HepG2 (cell line): ENCODE data around the gene HEPACAM2. TPM values are rescaled to one million over a fixed set of nuclear protein-coding genes. Genes with fewer than 3 reads are reported as not detected.

Source experiments
- ATAC-seq: fragments of 200-7000 bp; cut with Tn5 transposase; 3 replicates; pipeline ENCODE4 v1.9.1; 2020; ENCODE audit warnings: mild to moderate bottlenecking, moderate library complexity
- BruUV-seq: library from RNA; stranded (reverse); fragments of 400-500 nt; replicated peaks from 2 replicates; lab custom pipeline; 2021; lab: Mats Ljungman, UMichigan
- CTCF ChIA-PET: fragments of 300-600 bp; formaldehyde crosslinking; extraction: SDS; loops from one replicate; lab custom pipeline; 2021; ENCODE audit warnings: low total read pairs, inconsistent platforms, low intra/inter-chr PET ratio; lab: Yijun Ruan, JAX
- POLR2A ChIA-PET: fragments of 350-600 bp; sonication (Branson Sonifier 250); formaldehyde crosslinking; loops from one replicate; lab custom pipeline; 2020; ENCODE audit warnings: antibody characterized with exemption, inconsistent platforms; lab: Yijun Ruan, JAX
- DNase-seq: peaks from one replicate; pipeline ENCODE4 v3.0.0-alpha.2; 2015; ENCODE audit warnings: low spot score
- FAIRE-seq: peaks from 3 replicates; lab custom pipeline; 2011; peaks lifted over from hg19 to GRCh38; lab: Jason Lieb, UNC
- H2AFZ ChIP-seq: one replicate; pipeline ENCODE4 v1.6.1; 2011; ENCODE audit warnings: low read length, inconsistent platforms
- H3K27ac ChIP-seq: fragments of 300-600 bp; 3 replicates; pipeline ENCODE4 v1.8.0; 2011; ENCODE audit warnings: mixed run types, mild to moderate bottlenecking, mixed read lengths, low read length, inconsistent platforms; ENCODE audit not compliant: insufficient read depth; ENCODE audit errors: extremely low read length
- H3K27me3 ChIP-seq, 2 experiments: fragments of 200-600 bp in 1 of 2; 2 replicates in 1 of 2; 3 replicates in 1 of 2; pipeline versions ENCODE4 v1.6.0 to v1.8.0; 2011; ENCODE audit warnings: low read length in 2 of 2, mild to moderate bottlenecking in 2 of 2, moderate library complexity in 2 of 2, inconsistent platforms in 1 of 2; ENCODE audit not compliant: insufficient read depth in 2 of 2, control insufficient read depth in 1 of 2
- H3K36me3 ChIP-seq, 2 experiments: fragments of 200-600 bp in 1 of 2; replicated peaks in 1 of 2; 2 replicates in 1 of 2; 3 replicates in 1 of 2; pipeline versions ENCODE4 v1.5.1 to v1.8.0; 2011; ENCODE audit warnings: low read length in 2 of 2, inconsistent platforms in 1 of 2; ENCODE audit not compliant: insufficient read depth in 2 of 2, control insufficient read depth in 1 of 2
- H3K4me1 ChIP-seq: 2 replicates; pipeline ENCODE4 v1.5.1; 2012; ENCODE audit warnings: low read length, inconsistent platforms; ENCODE audit not compliant: insufficient read depth
- H3K4me2 ChIP-seq: 2 replicates; pipeline ENCODE4 v1.6.0; 2011; ENCODE audit warnings: low read depth, low read length, inconsistent platforms
- H3K4me3 ChIP-seq, 3 experiments: fragments of 200-600 bp in 1 of 3; sonication (generic), shearing (Covaris generic) in 1 of 3; replicated peaks in 1 of 3; 2 replicates each; pipeline ENCODE4 v1.5.1; 2011 to 2016; ENCODE audit warnings: low read length in 3 of 3, inconsistent platforms in 2 of 3, low read depth in 2 of 3, mild to moderate bottlenecking in 2 of 3, control low read depth in 1 of 3, mixed read lengths in 1 of 3; ENCODE audit not compliant: insufficient read depth in 1 of 3
- H3K79me2 ChIP-seq: one replicate; pipeline ENCODE4 v1.6.1; 2011; ENCODE audit warnings: low read length, inconsistent platforms; ENCODE audit not compliant: insufficient read depth
- H3K9ac ChIP-seq: 2 replicates; pipeline ENCODE4 v1.6.0; 2011; ENCODE audit warnings: mild to moderate bottlenecking, low read depth, low read length, inconsistent platforms; ENCODE audit not compliant: insufficient read depth
- H3K9me3 ChIP-seq: 2 replicates; pipeline ENCODE4 v1.5.1; 2012; ENCODE audit warnings: mild to moderate bottlenecking, low read length
- H4K20me1 ChIP-seq: 2 replicates; pipeline ENCODE4 v1.6.0; 2011; ENCODE audit warnings: inconsistent platforms, mild to moderate bottlenecking, low read length, moderate library complexity; ENCODE audit not compliant: insufficient read depth
- JDP2 ChIP-seq: sonication (generic); formaldehyde crosslinking; IDR thresholded peaks from 2 replicates; pipeline ENCODE4 v1.8.1; 2022; ENCODE audit warnings: missing genetic modification reagents, borderline replicate concordance
- KLF11 ChIP-seq: IDR thresholded peaks from 2 replicates; pipeline ENCODE4 v1.6.1; 2016; ENCODE audit warnings: missing compliant biosample characterization
- MEIS1 ChIP-seq: sonication (generic); formaldehyde crosslinking; IDR thresholded peaks from 2 replicates; pipeline ENCODE4 v1.9.0; 2021; ENCODE audit warnings: mild to moderate bottlenecking, missing genetic modification reagents, moderate library complexity, borderline replicate concordance
- MIXL1 ChIP-seq: IDR thresholded peaks from 2 replicates; pipeline ENCODE4 v1.6.1; 2016
- SMARCC2 ChIP-seq: fragments of 450-650 bp; IDR thresholded peaks from 2 replicates; pipeline ENCODE4 v1.6.1; 2017; ENCODE audit warnings: antibody characterized with exemption, mild to moderate bottlenecking
- ZBTB38 ChIP-seq: sonication (generic); formaldehyde crosslinking; IDR thresholded peaks from 2 replicates; pipeline ENCODE4 v1.5.1; 2020; ENCODE audit warnings: mild to moderate bottlenecking, missing genetic modification reagents
- ZFP1 ChIP-seq: IDR thresholded peaks from 2 replicates; pipeline ENCODE4 v1.6.1; 2016
- ZNF318 ChIP-seq: sonication (generic); formaldehyde crosslinking; IDR thresholded peaks from 2 replicates; pipeline ENCODE4 v1.4.0; 2020; ENCODE audit warnings: mild to moderate bottlenecking, missing genetic modification reagents
- ZNF567 ChIP-seq: sonication (generic); formaldehyde crosslinking; IDR thresholded peaks from 2 replicates; pipeline ENCODE4 v1.8.1; 2023; ENCODE audit warnings: mild to moderate bottlenecking, missing genetic modification reagents, borderline replicate concordance
- ZNF770 ChIP-seq: sonication (generic); formaldehyde crosslinking; IDR thresholded peaks from 2 replicates; pipeline ENCODE4 v1.5.0; 2020; ENCODE audit warnings: mild to moderate bottlenecking, missing genetic modification reagents
- WGBS: methylation state at CpG from one replicate; pipeline ENCODE4 v1.1.6; 2017; ENCODE audit warnings: low lambda C conversion rate; 5-methylcytosine and 5-hydroxymethylcytosine counted together
- in situ Hi-C: cut with HindIII; loops from 2 replicates; pipeline ENCODE4 v1.10.0; 2017; ENCODE audit warnings: low pct_unique_long_range_greater_than_20kb; ENCODE audit not compliant: extremely low pct_ligation_motif_present
- intact Hi-C: fragments of 100-400 bp; cut with micrococcal nuclease; formaldehyde crosslinking; loops from one replicate; pipeline ENCODE4 v1.10.0; 2022; ENCODE audit not compliant: unreplicated experiment
- polyA plus RNA-seq, 8 experiments: library from polyadenylated mRNA; depleted of rRNA in 3 of 8; stranded (reverse) in 7 of 8; unstranded in 1 of 8; fragments of >200 nt; fragmentation: Illumina TruSeq in 4 of 8; extraction: Trizol in 4 of 8; gene quantifications; 2 replicates each; pipeline versions ENCODE4 v1.2.1 to v1.2.3, GENCODE V29; 2011 to 2016; ENCODE audit warnings: low read depth in 4 of 8, missing spikeins in 1 of 8, mixed read lengths in 1 of 8; ENCODE audit not compliant: insufficient read depth in 1 of 8
- total RNA-seq, 5 experiments: library from RNA; depleted of rRNA; stranded (reverse); fragments of >200 nt; fragmentation: Illumina TruSeq; extraction: Trizol; gene quantifications; 2 replicates each; pipeline ENCODE4 v1.2.3, GENCODE V29; 2016; ENCODE audit warnings: low read depth in 1 of 5

HEPACAM2 gene
- total and polyA plus RNA-seq, 2 of the 13 experiments (the other 11 are each of a cell fraction or from before 2014, with no cell fraction given) = not detected

GRCh38 chr7:93242106-93242505 lies 15.8 kb upstream of the HEPACAM2 start:
- in situ Hi-C loops = no loop called here

More at GRCh38 chr7:93242106-93242505, 15.8 kb upstream of the HEPACAM2 start:
- no peak for DNase-seq
- ChIA-PET CTCF (no interaction called here), POLR2A (no interaction called here)
- Histone ChIP-seq H3K9me3 (no peaks in the 10 kb centered on the region), H2AFZ (no peak overlapping the region), H3K4me1 (no peaks in the 10 kb centered on the region), H3K27me3 (no peaks in the 10 kb centered on the region), H4K20me1 (peaks cover 3% of the 10 kb centered on the region; the same call in 1 of the 2 replicates), H3K79me2 (peaks cover 2% of the 10 kb centered on the region), H3K9ac (no peak overlapping the region), H3K36me3 (0 out of 5 replicates have a peak, but pooled peaks cover 0 to 3% of the 10 kb centered on the region in 2 experiments), H3K4me2 (no peak overlapping the region), H3K27ac (no peak overlapping the region), H3K4me3 (no peak overlapping the region)
- TF ChIP-seq ZNF770 (CRISPR knock-in tag) (no peak), JDP2 (CRISPR knock-in tag) (no peak), KLF11 (CRISPR knock-in tag) (no peak), ZNF318 (no peak), MEIS1 (CRISPR knock-in tag) (no peak), ZFP1 (CRISPR knock-in tag) (no peak), SMARCC2 (no peak), ZBTB38 (no peak), ZNF567 (CRISPR knock-in tag) (no peak), MIXL1 (CRISPR knock-in tag) (no peak)
- 91% methylated on average over 3 of the region's 3 CpGs for WGBS
- BruUV-seq = no TSS peak
- no peak for ATAC-seq
- FAIRE-seq = no peak
- intact Hi-C loops = loop anchor here (10.0 kb wide), 1 partner anchor 843 kb away; no protein-coding TSS in a partner anchor
